ENCODE results near the gene ZNF200. TPM values are rescaled to one million over a fixed set of nuclear protein-coding genes. Genes with fewer than 3 reads are reported as not detected.

ZNF200 gene
- total and polyA plus RNA-seq, 2 of the 13 experiments (the other 11 are each of a cell fraction or from before 2014, with no cell fraction given): 3.5 to 16.5 TPM

DNA sequence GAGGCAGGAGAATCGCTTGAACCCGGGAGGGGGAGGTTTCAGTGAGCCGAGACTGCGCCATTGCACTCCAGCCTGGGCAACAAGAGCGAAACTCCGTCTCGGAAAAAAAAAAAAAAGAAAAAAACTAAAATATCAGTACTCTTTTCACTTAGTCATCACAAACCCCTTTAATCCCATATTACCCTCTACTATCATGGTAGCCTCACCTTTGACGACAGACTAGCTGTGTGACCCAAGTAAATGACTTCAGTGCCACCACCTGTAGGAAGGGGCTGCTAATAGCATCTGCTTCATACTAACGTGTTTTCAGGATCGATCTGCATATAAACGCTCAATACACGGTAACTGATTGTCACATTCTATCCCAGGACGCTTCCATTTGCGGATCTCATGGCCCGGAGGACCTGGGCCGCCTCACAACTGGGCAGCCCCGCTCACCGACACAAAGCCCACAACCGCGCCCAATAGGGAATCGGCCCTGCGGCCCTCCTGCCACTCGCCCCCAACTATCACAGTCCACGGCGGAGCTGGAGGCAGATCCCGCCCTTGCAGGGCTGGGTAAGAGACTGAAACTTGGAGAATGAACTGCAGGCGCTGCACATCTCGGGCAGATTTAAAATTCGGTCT, 47.3 kb upstream of the ZNF200 start (continued):
- peak in 1 of 2 experiments; percentile 73; a peak in 1 of 4 replicates for TF ChIP-seq HMGXB4 (CRISPR knock-in tag; IDR thresholded peaks at IDR 0.05; ENCODE audit: borderline replicate concordance in 1 of 2, low read depth in 1 of 2)
- TF ChIP-seq BRF2 (CRISPR knock-in tag; IDR thresholded peaks at IDR 0.05): no peak
- TF ChIP-seq CBFB (CRISPR knock-in tag; IDR thresholded peaks at IDR 0.05): 0 out of 2 replicates have a peak, but pooled peaks have one; percentile 5
- TF ChIP-seq FOXM1 (CRISPR knock-in tag; IDR thresholded peaks at IDR 0.05): 0 out of 2 replicates have a peak, but pooled peaks have one; percentile 18
- 0 out of 2 replicates have a peak, but pooled peaks have one; percentile 29 for TF ChIP-seq NCOA5 (CRISPR knock-in tag; IDR thresholded peaks at IDR 0.05)
- peak; percentile 25; the same call in 1 of the 2 replicates for TF ChIP-seq KAT2B (IDR thresholded peaks at IDR 0.05; ENCODE audit: borderline replicate concordance, low read depth, low read length)
- TF ChIP-seq ZNF776 (CRISPR knock-in tag; IDR thresholded peaks at IDR 0.05): no peak
- peak; percentile 72; the same call in 1 of the 2 replicates for TF ChIP-seq ZNF256 (CRISPR knock-in tag; conservative IDR thresholded peaks at IDR 0.05)
- no peak for TF ChIP-seq ZNF337 (CRISPR knock-in tag; IDR thresholded peaks at IDR 0.05; ENCODE audit: borderline replicate concordance, low read depth)
- TF ChIP-seq ZNF713 (CRISPR knock-in tag; IDR thresholded peaks at IDR 0.05): no peak
- TF ChIP-seq MTF1 (CRISPR knock-in tag; IDR thresholded peaks at IDR 0.05): peak; percentile 26; the same call in 1 of the 2 replicates
- TF ChIP-seq MYPOP (CRISPR knock-in tag; IDR thresholded peaks at IDR 0.05): no peak
- no peak for TF ChIP-seq AHR (CRISPR knock-in tag; IDR thresholded peaks at IDR 0.05)
- no peak for TF ChIP-seq CBX2 (IDR thresholded peaks at IDR 0.05; ENCODE audit: low read depth, low read length)
- TF ChIP-seq CBX2 (CRISPR knock-in tag; IDR thresholded peaks at IDR 0.05; ENCODE audit: low read depth): no peak
- TF ChIP-seq HINFP (CRISPR knock-in tag; IDR thresholded peaks at IDR 0.05; ENCODE audit: low read depth): 0 out of 2 replicates have a peak, but pooled peaks have one; percentile 15
- no peak for TF ChIP-seq ATAD3A (CRISPR knock-in tag; IDR thresholded peaks at IDR 0.05)
- 0 out of 2 replicates have a peak, but pooled peaks have one; percentile 38 for TF ChIP-seq ZNF83 (CRISPR knock-in tag; IDR thresholded peaks at IDR 0.05; ENCODE audit: borderline replicate concordance)
- no peak for TF ChIP-seq GFI1 (CRISPR knock-in tag; IDR thresholded peaks at IDR 0.05; ENCODE audit: borderline replicate concordance)
- no peak for TF ChIP-seq GATA4 (IDR thresholded peaks at IDR 0.05; ENCODE audit: borderline replicate concordance, low read depth)

Data from HepG2 (cell line).